ENCODE measurements around the gene GNAO1. TPM values are rescaled to one million over a fixed set of nuclear protein-coding genes. Genes with fewer than 3 reads are reported as not detected.
A peak's percentile ranks its signal among the peaks of the same experiment; 100 is the strongest.

Gene GNAO1
- total and polyA plus RNA-seq, 2 experiments from 2014 or later, result 2.7 to 2.8 TPM

GRCh38 chr16:56247018-56247417, 55.7 kb downstream of the GNAO1 start:
- Histone ChIP-seq H3K9me3 (ENCODE audit: low read depth) (no peaks in the 10 kb centered on the region), H3K4me1 (ENCODE audit: low read depth) (peaks cover 15% of the 10 kb centered on the region), H3K36me3 (no peaks in the 10 kb centered on the region), H3K4me3 (no peak overlapping the region), H3K27ac (peak overlapping the region; percentile 82), H3K27me3 (no peaks in the 10 kb centered on the region)
- DNase-seq (ENCODE audit: low read depth in 1 of 2, low spot score in 1 of 2), result no peak
- TF ChIP-seq CTCF (IDR thresholded peaks at IDR 0.05; ENCODE audit: low read depth, low read length), result no peak

GRCh38 chr16:56247808-56248207, 56.5 kb downstream of the GNAO1 start:
- DNase-seq (ENCODE audit: low read depth in 1 of 2, low spot score in 1 of 2), result no peak
- no peak for TF ChIP-seq CTCF (IDR thresholded peaks at IDR 0.05; ENCODE audit: low read depth, low read length)
- H3K4me3 ChIP-seq, result no peak overlapping the region
- no peaks in the 10 kb centered on the region for H3K27me3 ChIP-seq
- peaks cover 15% of the 10 kb centered on the region for H3K4me1 ChIP-seq (ENCODE audit: low read depth)
- H3K36me3 ChIP-seq, result no peaks in the 10 kb centered on the region
- peak overlapping the region; percentile 39 for H3K27ac ChIP-seq
- H3K9me3 ChIP-seq (ENCODE audit: low read depth), result no peaks in the 10 kb centered on the region

- no peak for TF ChIP-seq CTCF (IDR thresholded peaks at IDR 0.05; ENCODE audit: low read depth, low read length)
- Histone ChIP-seq H3K27ac (no peak overlapping the region), H3K9me3 (ENCODE audit: low read depth) (no peaks in the 10 kb centered on the region), H3K27me3 (no peaks in the 10 kb centered on the region), H3K4me1 (ENCODE audit: low read depth) (peaks cover 16% of the 10 kb centered on the region), H3K4me3 (no peak overlapping the region), H3K36me3 (no peaks in the 10 kb centered on the region)
- DNase-seq (ENCODE audit: low read depth in 1 of 2, low spot score in 1 of 2), result no peak
Observed at GRCh38 chr16:56252835-56253234, 61.5 kb downstream of the GNAO1 start.

- no peaks in the 10 kb centered on the region for H3K9me3 ChIP-seq (ENCODE audit: low read depth)
- no peak overlapping the region for H3K27ac ChIP-seq
- no peaks in the 10 kb centered on the region for H3K36me3 ChIP-seq
- H3K27me3 ChIP-seq, result no peaks in the 10 kb centered on the region
- H3K4me1 ChIP-seq (ENCODE audit: low read depth), result peaks cover 33% of the 10 kb centered on the region
- no peak overlapping the region for H3K4me3 ChIP-seq
- no peak for DNase-seq (ENCODE audit: low read depth in 1 of 2, low spot score in 1 of 2)
- TF ChIP-seq CTCF (IDR thresholded peaks at IDR 0.05; ENCODE audit: low read depth, low read length), result no peak
Observed at GRCh38 chr16:56255904-56256303, 64.6 kb downstream of the GNAO1 start.

- H3K4me3 ChIP-seq, result no peak overlapping the region
- H3K9me3 ChIP-seq (ENCODE audit: low read depth), result no peaks in the 10 kb centered on the region
- H3K4me1 ChIP-seq (ENCODE audit: low read depth), result peaks cover 33% of the 10 kb centered on the region
- no peaks in the 10 kb centered on the region for H3K36me3 ChIP-seq
- H3K27ac ChIP-seq, result no peak overlapping the region
- TF ChIP-seq CTCF (IDR thresholded peaks at IDR 0.05; ENCODE audit: low read depth, low read length), result no peak
- no peak for DNase-seq (ENCODE audit: low read depth in 1 of 2, low spot score in 1 of 2)
- no peaks in the 10 kb centered on the region for H3K27me3 ChIP-seq
Observed at GRCh38 chr16:56257239-56257638, 66.0 kb downstream of the GNAO1 start.

Data from cardiac muscle cell (in vitro differentiated cells and primary cell).